SK-N-SH treated with all-trans-retinoic acid at 6 μM for 48 hours (cell line): ENCODE measurements around the gene PTPRH.

Experiments used
- PPARA ChIP-seq: fragments of 250-450 bp; sonication (Bioruptor Pico); IDR thresholded peaks from 2 replicates; pipeline ENCODE4 v1.5.0; 2020; ENCODE audit warnings: mild to moderate bottlenecking, borderline replicate concordance
- TOX ChIP-seq: fragments of 250-450 bp; sonication (Bioruptor Pico); IDR thresholded peaks from 2 replicates; pipeline ENCODE4 v1.8.0; 2021; ENCODE audit warnings: mild to moderate bottlenecking, moderate library complexity, borderline replicate concordance
- ZNF565 ChIP-seq: fragments of 450-650 bp; formaldehyde crosslinking; conservative IDR thresholded peaks from 2 replicates; pipeline ENCODE4 v1.5.0; 2020; ENCODE audit warnings: low read depth, mild to moderate bottlenecking, moderate library complexity

DNA sequence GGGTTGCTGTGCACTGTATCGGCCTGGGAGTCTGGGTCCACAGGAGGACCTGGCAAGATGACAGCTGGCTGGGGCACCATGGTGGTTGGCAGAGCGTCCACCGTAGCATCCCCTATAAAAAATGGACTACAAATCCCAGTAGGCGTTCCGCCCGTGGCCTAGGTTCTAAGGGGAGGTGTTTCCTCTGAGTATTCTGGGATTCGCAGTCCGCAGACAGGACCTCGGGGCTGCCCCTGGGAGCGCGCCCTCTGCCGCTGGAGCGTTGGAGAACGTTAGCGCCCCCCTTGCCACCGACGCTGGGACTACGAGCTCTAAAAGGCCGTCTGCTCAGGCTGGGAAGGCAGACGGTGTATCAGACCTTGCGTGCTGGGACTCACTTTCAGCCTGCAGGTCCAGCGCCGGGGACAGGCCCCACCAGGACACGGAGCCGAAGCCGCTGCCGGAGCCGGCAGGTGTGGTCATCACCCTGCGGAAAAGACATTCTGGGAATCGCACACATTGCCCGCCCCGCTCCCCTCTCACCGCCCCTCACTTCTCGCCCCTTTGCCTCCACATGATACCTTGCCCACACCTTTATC, 43.3 kb downstream of the PTPRH start:
- no peak for TF ChIP-seq TOX (CRISPR knock-in tag)
- TF ChIP-seq ZNF565: no peak
- no peak for TF ChIP-seq PPARA
